ENCODE data around the gene C2CD4A. TPM values are rescaled to one million over a fixed set of nuclear protein-coding genes. Genes with fewer than 3 reads are reported as not detected.

The C2CD4A gene
- total and polyA plus RNA-seq, 9 of the 15 experiments (the other 6 are each of a cell fraction or from before 2014, with no cell fraction given): not detected

DNA sequence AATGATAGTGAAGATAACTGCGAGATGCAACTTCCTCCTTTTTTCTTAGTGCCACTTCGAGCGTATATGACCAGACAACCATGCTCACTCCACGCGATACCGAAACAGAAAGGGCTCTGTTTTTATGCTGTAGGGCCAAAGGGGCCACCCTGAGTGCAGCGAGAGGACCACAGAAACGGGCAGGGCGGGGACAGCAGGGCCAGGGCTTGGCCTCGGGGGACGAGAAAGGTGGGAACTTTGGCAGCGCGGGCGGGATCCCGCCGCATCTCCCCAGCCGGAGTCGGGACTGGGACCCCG, 7.0 kb upstream of the C2CD4A start (continued):
- TF ChIP-seq, protein P1, sequence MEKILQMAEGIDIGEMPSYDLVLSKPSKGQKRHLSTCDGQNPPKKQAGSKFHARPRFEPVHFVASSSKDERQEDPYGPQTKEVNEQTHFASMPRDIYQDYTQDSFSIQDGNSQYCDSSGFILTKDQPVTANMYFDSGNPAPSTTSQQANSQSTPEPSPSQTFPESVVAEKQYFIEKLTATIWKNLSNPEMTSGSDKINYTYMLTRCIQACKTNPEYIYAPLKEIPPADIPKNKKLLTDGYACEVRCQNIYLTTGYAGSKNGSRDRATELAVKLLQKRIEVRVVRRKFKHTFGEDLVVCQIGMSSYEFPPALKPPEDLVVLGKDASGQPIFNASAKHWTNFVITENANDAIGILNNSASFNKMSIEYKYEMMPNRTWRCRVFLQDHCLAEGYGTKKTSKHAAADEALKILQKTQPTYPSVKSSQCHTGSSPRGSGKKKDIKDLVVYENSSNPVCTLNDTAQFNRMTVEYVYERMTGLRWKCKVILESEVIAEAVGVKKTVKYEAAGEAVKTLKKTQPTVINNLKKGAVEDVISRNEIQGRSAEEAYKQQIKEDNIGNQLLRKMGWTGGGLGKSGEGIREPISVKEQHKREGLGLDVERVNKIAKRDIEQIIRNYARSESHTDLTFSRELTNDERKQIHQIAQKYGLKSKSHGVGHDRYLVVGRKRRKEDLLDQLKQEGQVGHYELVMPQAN (IDR thresholded peaks at IDR 0.05; ENCODE audit: borderline replicate concordance): peak; percentile 80; the same call in 1 of the 2 replicates

DNA sequence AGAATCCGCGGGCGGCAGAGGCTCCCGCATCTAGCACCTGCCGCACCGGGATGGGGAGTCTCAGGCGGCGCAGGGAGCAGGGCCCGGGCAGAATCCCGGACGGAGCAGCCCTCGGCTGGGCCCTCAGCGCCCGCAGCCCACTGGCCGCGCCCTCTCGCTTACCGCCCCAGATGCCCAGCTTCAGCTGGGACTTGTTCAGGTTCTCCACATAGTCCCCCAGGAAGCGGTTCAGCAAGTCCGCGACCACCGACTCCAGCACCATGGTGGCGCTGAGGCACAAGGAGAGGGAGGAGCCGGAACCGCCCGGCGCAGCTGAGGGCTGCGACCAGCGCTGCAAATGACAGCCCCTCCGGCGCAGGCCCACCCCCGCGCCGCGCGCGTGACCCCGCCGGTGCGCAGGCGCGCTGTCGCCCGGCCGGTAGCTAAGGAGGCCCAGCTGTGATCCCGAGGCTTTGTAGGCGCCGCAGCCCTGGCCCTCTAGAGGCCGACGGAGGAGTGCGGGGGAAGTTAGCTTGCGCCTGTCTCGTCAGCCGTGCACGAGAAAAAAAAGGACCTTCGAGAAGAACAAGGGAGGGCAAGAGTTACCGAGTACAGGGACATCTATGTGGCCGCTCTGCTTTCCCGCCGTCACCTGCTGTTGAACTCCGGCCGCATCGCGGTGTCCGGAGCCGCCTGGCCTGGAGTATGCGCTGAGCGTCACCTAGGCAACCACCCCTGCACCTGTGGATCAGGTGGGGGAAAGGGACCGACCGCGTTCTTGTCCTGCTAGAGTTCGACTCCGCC, 6.5 kb upstream of the C2CD4A start, which contains the start of gene VPS13C:
VPS13C (minus strand) TSS at position 335 of the 783 bp plus-strand sequence; CDS start at position 262, 73 bp downstream.
- no peaks in the 10 kb centered on the region for H3K9me1 ChIP-seq (ENCODE audit: control insufficient read depth, insufficient read depth, low read length)
- intact Hi-C loops (cut with micrococcal nuclease): no loop called here
- H3K36me3 ChIP-seq (ENCODE audit: control insufficient read depth, insufficient read depth, low read length): no peaks in the 10 kb centered on the region
- in situ Hi-C loops (cut with MboI): loop anchor here (10.0 kb wide), 1 partner anchor 186 kb away; no protein-coding TSS in a partner anchor
- H3K27me3 ChIP-seq (ENCODE audit: control insufficient read depth in 2 of 2, insufficient read depth in 2 of 2, low read length in 2 of 2): no peaks in the 10 kb centered on the region; a peak in 1 of 5 replicates
- peaks cover 38% of the 10 kb centered on the region for H3K79me2 ChIP-seq (ENCODE audit: control insufficient read depth, insufficient read depth, low read length)
- 2% methylated on average over 53 of the region's 73 CpGs for WGBS (ENCODE audit: insufficient coverage, low coverage, missing lambda C conversion rate)
- H2AFZ ChIP-seq (ENCODE audit: low read depth, low read length): peak within 1 kb of the TSS; percentile 98
- peak; percentile 79 for FAIRE-seq
- no peaks in the 10 kb centered on the region for H3K9me3 ChIP-seq (replicated peaks; ENCODE audit: control insufficient read depth, insufficient read depth, low read depth, low read length)
- POLR2A ChIA-PET: interaction anchor here (0.7 to 1.4 kb wide), 10 partner anchors 8 to 1020 kb away, joined by 3 to 5 read pairs (median 3); no protein-coding TSS in a partner anchor
- peak; percentile 92 to 96 (median 95) for DNase-seq (ENCODE audit: extremely low read depth in 1 of 4, low spot score in 3 of 4)
- peak within 1 kb of the TSS; percentile 86 for H3K4me3 ChIP-seq
- no TSS peak for BruUV-seq (replicated peaks)
- no peaks in the 10 kb centered on the region for H4K20me1 ChIP-seq (replicated peaks; ENCODE audit: control insufficient read depth, insufficient read depth, low read length)
- ATAC-seq: peak; percentile 97
- peak within 1 kb of the TSS; percentile 77 for H3K27ac ChIP-seq (ENCODE audit: extremely low read depth, low read depth, low read length)
- CTCF ChIA-PET (ENCODE audit: low intra/inter-chr PET ratio): no interaction called here
- H3K9ac ChIP-seq (ENCODE audit: insufficient read depth in 1 of 2, low read depth in 2 of 2, low read length in 2 of 2): peak within 1 kb of the TSS; percentile 76 to 94
- H3K4me1 ChIP-seq (replicated peaks in 1 of 2; ENCODE audit: control insufficient read depth in 2 of 2, insufficient read depth in 2 of 2, low read length in 2 of 2): peaks cover 3 to 13% of the 10 kb centered on the region in 2 experiments; a peak in 3 of 5 replicates
- H3K4me2 ChIP-seq (ENCODE audit: insufficient read depth, low read length): peak within 1 kb of the TSS; percentile 85
- TF ChIP-seq PCBP1 (IDR thresholded peaks at IDR 0.05; ENCODE audit: low read depth, low read length, poor library complexity, severe bottlenecking) (peak; percentile 40), SP1 (CRISPR knock-in tag; IDR thresholded peaks at IDR 0.05) (0 out of 2 replicates have a peak, but pooled peaks have one; percentile 30), ZNF197 (CRISPR knock-in tag; IDR thresholded peaks at IDR 0.05; ENCODE audit: low read depth) (no peak), ZNF695 (CRISPR knock-in tag; IDR thresholded peaks at IDR 0.05) (no peak), ZNF146 (CRISPR knock-in tag; IDR thresholded peaks at IDR 0.05; ENCODE audit: unreplicated experiment) (no peak), CBX3 (IDR thresholded peaks at IDR 0.05; ENCODE audit: borderline replicate concordance in 1 of 2, low read length in 2 of 2) (peak in 1 of 2 experiments; percentile 68; a peak in 1 of 3 replicates)
- TF ChIP-seq, protein P2, sequence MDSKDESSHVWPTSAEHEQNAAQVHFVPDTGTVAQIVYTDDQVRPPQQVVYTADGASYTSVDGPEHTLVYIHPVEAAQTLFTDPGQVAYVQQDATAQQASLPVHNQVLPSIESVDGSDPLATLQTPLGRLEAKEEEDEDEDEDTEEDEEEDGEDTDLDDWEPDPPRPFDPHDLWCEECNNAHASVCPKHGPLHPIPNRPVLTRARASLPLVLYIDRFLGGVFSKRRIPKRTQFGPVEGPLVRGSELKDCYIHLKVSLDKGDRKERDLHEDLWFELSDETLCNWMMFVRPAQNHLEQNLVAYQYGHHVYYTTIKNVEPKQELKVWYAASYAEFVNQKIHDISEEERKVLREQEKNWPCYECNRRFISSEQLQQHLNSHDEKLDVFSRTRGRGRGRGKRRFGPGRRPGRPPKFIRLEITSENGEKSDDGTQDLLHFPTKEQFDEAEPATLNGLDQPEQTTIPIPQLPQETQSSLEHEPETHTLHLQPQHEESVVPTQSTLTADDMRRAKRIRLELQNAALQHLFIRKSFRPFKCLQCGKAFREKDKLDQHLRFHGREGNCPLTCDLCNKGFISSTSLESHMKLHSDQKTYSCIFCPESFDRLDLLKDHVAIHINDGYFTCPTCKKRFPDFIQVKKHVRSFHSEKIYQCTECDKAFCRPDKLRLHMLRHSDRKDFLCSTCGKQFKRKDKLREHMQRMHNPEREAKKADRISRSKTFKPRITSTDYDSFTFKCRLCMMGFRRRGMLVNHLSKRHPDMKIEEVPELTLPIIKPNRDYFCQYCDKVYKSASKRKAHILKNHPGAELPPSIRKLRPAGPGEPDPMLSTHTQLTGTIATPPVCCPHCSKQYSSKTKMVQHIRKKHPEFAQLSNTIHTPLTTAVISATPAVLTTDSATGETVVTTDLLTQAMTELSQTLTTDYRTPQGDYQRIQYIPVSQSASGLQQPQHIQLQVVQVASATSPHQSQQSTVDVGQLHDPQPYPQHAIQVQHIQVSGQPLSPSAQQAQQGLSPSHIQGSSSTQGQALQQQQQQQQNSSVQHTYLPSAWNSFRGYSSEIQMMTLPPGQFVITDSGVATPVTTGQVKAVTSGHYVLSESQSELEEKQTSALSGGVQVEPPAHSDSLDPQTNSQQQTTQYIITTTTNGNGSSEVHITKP (IDR thresholded peaks at IDR 0.05; ENCODE audit: partially characterized antibody): no peak
- TF ChIP-seq, protein P3, sequence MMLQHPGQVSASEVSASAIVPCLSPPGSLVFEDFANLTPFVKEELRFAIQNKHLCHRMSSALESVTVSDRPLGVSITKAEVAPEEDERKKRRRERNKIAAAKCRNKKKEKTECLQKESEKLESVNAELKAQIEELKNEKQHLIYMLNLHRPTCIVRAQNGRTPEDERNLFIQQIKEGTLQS (IDR thresholded peaks at IDR 0.05): no peak
- TF ChIP-seq, protein P3 (CRISPR knock-in tag; conservative IDR thresholded peaks at IDR 0.05): no peak
- TF ChIP-seq, protein P4, sequence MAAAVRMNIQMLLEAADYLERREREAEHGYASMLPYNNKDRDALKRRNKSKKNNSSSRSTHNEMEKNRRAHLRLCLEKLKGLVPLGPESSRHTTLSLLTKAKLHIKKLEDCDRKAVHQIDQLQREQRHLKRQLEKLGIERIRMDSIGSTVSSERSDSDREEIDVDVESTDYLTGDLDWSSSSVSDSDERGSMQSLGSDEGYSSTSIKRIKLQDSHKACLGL (CRISPR knock-in tag; IDR thresholded peaks at IDR 0.05; ENCODE audit: borderline replicate concordance, poor library complexity, severe bottlenecking): no peak

All from K562 (cell line).